Measurements from ENCODE around the gene PLEKHA6.

DNA sequence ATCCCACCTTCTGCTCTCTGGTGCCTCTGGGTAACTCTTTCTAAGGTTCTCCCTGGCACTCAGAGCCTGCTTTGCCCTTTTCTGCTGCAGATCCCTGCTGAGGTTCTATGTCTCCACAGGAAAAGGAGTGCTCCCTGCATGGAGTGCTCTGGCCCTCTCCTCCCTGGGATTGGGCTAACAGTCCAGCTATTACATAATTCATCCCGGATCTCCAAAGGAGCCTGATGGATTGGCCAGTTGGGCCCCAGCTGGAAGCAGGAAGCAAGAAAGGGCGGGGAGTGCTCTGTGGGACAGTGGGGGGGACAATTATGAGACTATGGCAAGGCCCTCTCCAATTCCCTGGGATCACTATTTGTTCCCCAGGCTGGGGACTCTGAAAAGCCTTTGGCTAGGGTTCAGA lies 94.1 kb downstream of the PLEKHA6 start:
- TF ChIP-seq, protein P1, sequence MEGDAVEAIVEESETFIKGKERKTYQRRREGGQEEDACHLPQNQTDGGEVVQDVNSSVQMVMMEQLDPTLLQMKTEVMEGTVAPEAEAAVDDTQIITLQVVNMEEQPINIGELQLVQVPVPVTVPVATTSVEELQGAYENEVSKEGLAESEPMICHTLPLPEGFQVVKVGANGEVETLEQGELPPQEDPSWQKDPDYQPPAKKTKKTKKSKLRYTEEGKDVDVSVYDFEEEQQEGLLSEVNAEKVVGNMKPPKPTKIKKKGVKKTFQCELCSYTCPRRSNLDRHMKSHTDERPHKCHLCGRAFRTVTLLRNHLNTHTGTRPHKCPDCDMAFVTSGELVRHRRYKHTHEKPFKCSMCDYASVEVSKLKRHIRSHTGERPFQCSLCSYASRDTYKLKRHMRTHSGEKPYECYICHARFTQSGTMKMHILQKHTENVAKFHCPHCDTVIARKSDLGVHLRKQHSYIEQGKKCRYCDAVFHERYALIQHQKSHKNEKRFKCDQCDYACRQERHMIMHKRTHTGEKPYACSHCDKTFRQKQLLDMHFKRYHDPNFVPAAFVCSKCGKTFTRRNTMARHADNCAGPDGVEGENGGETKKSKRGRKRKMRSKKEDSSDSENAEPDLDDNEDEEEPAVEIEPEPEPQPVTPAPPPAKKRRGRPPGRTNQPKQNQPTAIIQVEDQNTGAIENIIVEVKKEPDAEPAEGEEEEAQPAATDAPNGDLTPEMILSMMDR (IDR thresholded peaks at IDR 0.05), result no peak
- TF ChIP-seq POLR2AphosphoS5 (IDR thresholded peaks at IDR 0.05) (no peak), EP300 (IDR thresholded peaks at IDR 0.05) (no peak), POLR2A (IDR thresholded peaks at IDR 0.05) (no peak)
